GM12878 (cell line): Measurements from ENCODE around the gene CRELD2.

Source experiments
- CTCF ChIP-seq, 3 experiments: IDR thresholded peaks in 2 of 3; conservative IDR thresholded peaks in 1 of 3; 2 replicates each; pipeline ENCODE4 v1.5.1; 2011; ENCODE audit warnings: low read depth in 3 of 3, low read length in 3 of 3, mild to moderate bottlenecking in 3 of 3, control low read depth in 2 of 3, moderate library complexity in 2 of 3, inconsistent platforms in 1 of 3, mixed read lengths in 1 of 3; ENCODE audit not compliant: control insufficient read depth in 2 of 3, insufficient read depth in 1 of 3; ENCODE audit errors: extremely low read depth in 1 of 3
- GABPA ChIP-seq: IDR thresholded peaks from 2 replicates; pipeline ENCODE4 v1.6.1; 2014; ENCODE audit warnings: antibody characterized with exemption, low read depth, mild to moderate bottlenecking, inconsistent platforms
- MAX ChIP-seq: IDR thresholded peaks from 2 replicates; pipeline ENCODE4 v1.6.1; 2012; ENCODE audit warnings: low read depth, low read length, improper control_type of control experiment
- RFX5 ChIP-seq: IDR thresholded peaks from 2 replicates; pipeline ENCODE4 v1.6.1; 2011; ENCODE audit warnings: low read depth, low read length, improper control_type of control experiment
- TF ChIP-seq, protein P1 (sequence below): IDR thresholded peaks from 2 replicates; pipeline ENCODE4 v1.6.1; 2012; ENCODE audit warnings: improper control_type of control experiment, low read depth, low read length; ENCODE audit not compliant: insufficient replicate concordance

DNA sequence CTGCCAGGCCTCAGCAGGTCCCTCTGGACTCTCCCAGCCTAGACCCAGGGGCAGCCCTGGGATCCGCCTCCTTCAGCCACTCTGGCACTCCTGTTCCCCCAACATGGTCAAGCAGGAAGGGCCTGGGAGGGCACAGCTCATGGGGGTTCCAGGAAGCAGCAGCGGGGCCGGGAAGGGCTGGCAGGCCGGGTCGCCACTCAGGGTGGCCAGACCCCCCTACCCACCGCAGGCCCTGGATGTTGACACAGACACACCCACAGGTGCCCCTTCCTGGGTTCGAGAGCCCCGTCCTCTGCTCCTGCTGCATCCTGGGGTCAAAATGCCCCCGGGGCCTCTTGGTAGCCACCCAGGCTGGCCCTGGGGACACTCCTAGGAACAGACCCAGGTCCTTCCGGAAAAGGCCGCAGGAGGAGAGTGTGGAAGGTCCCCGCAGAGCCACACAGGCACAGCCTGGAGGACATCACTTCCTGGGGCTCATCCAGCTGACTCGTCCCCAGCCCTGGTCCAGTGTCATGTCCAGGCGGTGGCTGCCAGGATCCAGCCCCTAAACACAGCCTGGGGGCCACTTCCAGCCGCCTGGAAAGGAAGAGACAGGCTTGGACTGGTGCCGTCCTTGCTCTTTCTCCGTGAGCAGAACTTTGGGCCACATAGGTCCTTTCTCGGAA is 35.4 kb downstream of the CRELD2 start:
- TF ChIP-seq MAX, result no peak
- TF ChIP-seq RFX5, result no peak
- TF ChIP-seq, protein P1, sequence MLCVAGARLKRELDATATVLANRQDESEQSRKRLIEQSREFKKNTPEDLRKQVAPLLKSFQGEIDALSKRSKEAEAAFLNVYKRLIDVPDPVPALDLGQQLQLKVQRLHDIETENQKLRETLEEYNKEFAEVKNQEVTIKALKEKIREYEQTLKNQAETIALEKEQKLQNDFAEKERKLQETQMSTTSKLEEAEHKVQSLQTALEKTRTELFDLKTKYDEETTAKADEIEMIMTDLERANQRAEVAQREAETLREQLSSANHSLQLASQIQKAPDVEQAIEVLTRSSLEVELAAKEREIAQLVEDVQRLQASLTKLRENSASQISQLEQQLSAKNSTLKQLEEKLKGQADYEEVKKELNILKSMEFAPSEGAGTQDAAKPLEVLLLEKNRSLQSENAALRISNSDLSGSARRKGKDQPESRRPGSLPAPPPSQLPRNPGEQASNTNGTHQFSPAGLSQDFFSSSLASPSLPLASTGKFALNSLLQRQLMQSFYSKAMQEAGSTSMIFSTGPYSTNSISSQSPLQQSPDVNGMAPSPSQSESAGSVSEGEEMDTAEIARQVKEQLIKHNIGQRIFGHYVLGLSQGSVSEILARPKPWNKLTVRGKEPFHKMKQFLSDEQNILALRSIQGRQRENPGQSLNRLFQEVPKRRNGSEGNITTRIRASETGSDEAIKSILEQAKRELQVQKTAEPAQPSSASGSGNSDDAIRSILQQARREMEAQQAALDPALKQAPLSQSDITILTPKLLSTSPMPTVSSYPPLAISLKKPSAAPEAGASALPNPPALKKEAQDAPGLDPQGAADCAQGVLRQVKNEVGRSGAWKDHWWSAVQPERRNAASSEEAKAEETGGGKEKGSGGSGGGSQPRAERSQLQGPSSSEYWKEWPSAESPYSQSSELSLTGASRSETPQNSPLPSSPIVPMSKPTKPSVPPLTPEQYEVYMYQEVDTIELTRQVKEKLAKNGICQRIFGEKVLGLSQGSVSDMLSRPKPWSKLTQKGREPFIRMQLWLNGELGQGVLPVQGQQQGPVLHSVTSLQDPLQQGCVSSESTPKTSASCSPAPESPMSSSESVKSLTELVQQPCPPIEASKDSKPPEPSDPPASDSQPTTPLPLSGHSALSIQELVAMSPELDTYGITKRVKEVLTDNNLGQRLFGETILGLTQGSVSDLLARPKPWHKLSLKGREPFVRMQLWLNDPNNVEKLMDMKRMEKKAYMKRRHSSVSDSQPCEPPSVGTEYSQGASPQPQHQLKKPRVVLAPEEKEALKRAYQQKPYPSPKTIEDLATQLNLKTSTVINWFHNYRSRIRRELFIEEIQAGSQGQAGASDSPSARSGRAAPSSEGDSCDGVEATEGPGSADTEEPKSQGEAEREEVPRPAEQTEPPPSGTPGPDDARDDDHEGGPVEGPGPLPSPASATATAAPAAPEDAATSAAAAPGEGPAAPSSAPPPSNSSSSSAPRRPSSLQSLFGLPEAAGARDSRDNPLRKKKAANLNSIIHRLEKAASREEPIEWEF, result no peak
- no peak for TF ChIP-seq CTCF (IDR thresholded peaks at IDR 0.05 in 2 of 3, conservative IDR thresholded peaks at IDR 0.05 in 1 of 3; ENCODE audit: control insufficient read depth in 2 of 3, extremely low read depth in 1 of 3, insufficient read depth in 1 of 3, low read depth in 3 of 3, low read length in 3 of 3)
- TF ChIP-seq GABPA, result no peak
